GM23338 (cell line): ENCODE data around the gene IFNLR1. TPM values are rescaled to one million over a fixed set of nuclear protein-coding genes. Genes with fewer than 3 reads are reported as not detected.

ENCODE experiments used
- ATAC-seq: fragments of 200-7000 bp; cut with Tn5 transposase; 3 replicates; pipeline ENCODE4 v1.9.1; 2020
- DNase-seq: peaks from one replicate; pipeline ENCODE4 v3.0.0-alpha.2; 2015; ENCODE audit warnings: low spot score
- H2AFZ ChIP-seq: fragments of 200-600 bp; sonication (generic); 2 replicates; pipeline ENCODE4 v1.8.0; 2016; ENCODE audit warnings: antibody characterized with exemption, mild to moderate bottlenecking, moderate library complexity
- H3F3A ChIP-seq: fragments of 200-600 bp; sonication (generic); replicated peaks from 2 replicates; pipeline ENCODE4 v1.8.0; 2017; ENCODE audit warnings: antibody characterized with exemption, mixed run types, low read depth
- H3K27ac ChIP-seq: fragments of 200-600 bp; sonication (generic); 2 replicates; pipeline ENCODE4 v1.6.1; 2016; ENCODE audit warnings: low read depth
- H3K27me3 ChIP-seq: fragments of 200-600 bp; sonication (generic); 2 replicates; pipeline ENCODE4 v1.8.0; 2016; ENCODE audit warnings: mild to moderate bottlenecking, mixed run types, moderate library complexity; ENCODE audit not compliant: insufficient read depth
- H3K36me3 ChIP-seq: fragments of 200-600 bp; sonication (generic); 2 replicates; pipeline ENCODE4 v1.8.0; 2016; ENCODE audit warnings: mild to moderate bottlenecking; ENCODE audit not compliant: insufficient read depth
- H3K4me1 ChIP-seq: fragments of 200-600 bp; sonication (generic); 2 replicates; pipeline ENCODE4 v1.8.0; 2016; ENCODE audit warnings: mild to moderate bottlenecking, moderate library complexity; ENCODE audit not compliant: insufficient read depth
- H3K4me2 ChIP-seq: fragments of 200-600 bp; sonication (generic); 2 replicates; pipeline ENCODE4 v1.7.1; 2017; ENCODE audit warnings: mixed run types
- H3K4me3 ChIP-seq: fragments of 200-600 bp; sonication (generic); 2 replicates; pipeline ENCODE4 v1.6.1; 2016; ENCODE audit warnings: mixed run types
- H3K79me2 ChIP-seq: fragments of 200-600 bp; sonication (generic); replicated peaks from 2 replicates; pipeline ENCODE4 v1.8.0; 2017; ENCODE audit warnings: mild to moderate bottlenecking; ENCODE audit not compliant: insufficient read depth
- H3K9me2 ChIP-seq: fragments of 200-600 bp; sonication (generic); 2 replicates; pipeline ENCODE4 v1.8.0; 2017; ENCODE audit not compliant: insufficient read depth
- H4K20me1 ChIP-seq: fragments of 200-600 bp; sonication (generic); replicated peaks from 2 replicates; pipeline ENCODE4 v1.8.0; 2017; ENCODE audit warnings: mild to moderate bottlenecking; ENCODE audit not compliant: insufficient read depth
- H3K27ac Mint-ChIP-seq: 2 replicates; pipeline ENCODE4 v1.8.0; 2020; ENCODE audit warnings: inconsistent platforms, mild to moderate bottlenecking, moderate library complexity, mixed read lengths
- H3K27me3 Mint-ChIP-seq: 3 replicates; pipeline ENCODE4 v1.8.0; 2022; ENCODE audit warnings: low read depth, mild to moderate bottlenecking, moderate library complexity, mixed read lengths, inconsistent platforms; ENCODE audit not compliant: insufficient read depth, poor library complexity
- H3K36me3 Mint-ChIP-seq: 3 replicates; pipeline ENCODE4 v1.8.0; 2021; ENCODE audit warnings: low read depth, mild to moderate bottlenecking, inconsistent platforms, moderate library complexity, mixed read lengths
- H3K4me1 Mint-ChIP-seq: 3 replicates; pipeline ENCODE4 v1.8.0; 2020; ENCODE audit warnings: mild to moderate bottlenecking, inconsistent platforms, mixed read lengths
- H3K4me3 Mint-ChIP-seq: 3 replicates; pipeline ENCODE4 v1.8.0; 2021; ENCODE audit warnings: moderate library complexity, mild to moderate bottlenecking, inconsistent platforms, mixed read lengths
- H3K9me3 Mint-ChIP-seq: 3 replicates; pipeline ENCODE4 v1.8.0; 2020; ENCODE audit warnings: moderate library complexity, mild to moderate bottlenecking, inconsistent platforms, mixed read lengths
- EZH2 ChIP-seq: fragments of 200-600 bp; sonication (generic); IDR thresholded peaks from one replicate; pipeline ENCODE4 v1.8.0; 2017; ENCODE audit warnings: antibody characterized with exemption, mild to moderate bottlenecking, low read depth; ENCODE audit not compliant: unreplicated experiment
- EZH2phosphoT487 ChIP-seq: fragments of 200-600 bp; sonication (generic); IDR thresholded peaks from one replicate; pipeline ENCODE4 v1.8.1; 2018; ENCODE audit warnings: antibody characterized with exemption; ENCODE audit not compliant: unreplicated experiment
- JUNB ChIP-seq: IDR thresholded peaks from one replicate; pipeline ENCODE4 v1.6.1; 2016; ENCODE audit warnings: antibody characterized with exemption; ENCODE audit not compliant: unreplicated experiment
- NANOG ChIP-seq: IDR thresholded peaks from 2 replicates; pipeline ENCODE4 v1.6.1; 2016; ENCODE audit warnings: antibody characterized with exemption, borderline replicate concordance
- POLR2AphosphoS5 ChIP-seq: IDR thresholded peaks from 2 replicates; pipeline ENCODE4 v1.6.1; 2016; ENCODE audit warnings: antibody characterized with exemption, low read depth
- STAT1 ChIP-seq: IDR thresholded peaks from one replicate; pipeline ENCODE4 v1.6.1; 2016; ENCODE audit warnings: antibody characterized with exemption; ENCODE audit not compliant: unreplicated experiment
- ZNF114 ChIP-seq: fragments of 250-450 bp; sonication (Bioruptor Pico); IDR thresholded peaks from 2 replicates; pipeline ENCODE4 v1.5.0; 2020; ENCODE audit warnings: mild to moderate bottlenecking, moderate library complexity
- ZNF331 ChIP-seq: fragments of 250-450 bp; sonication (Bioruptor Pico); IDR thresholded peaks from 2 replicates; pipeline ENCODE4 v1.5.0; 2020; ENCODE audit warnings: low read depth, mild to moderate bottlenecking, moderate library complexity
- polyA plus RNA-seq: library from polyadenylated mRNA; unstranded; fragments of >200 nt; fragmentation: Nextera tagmentation; extraction: Ambion mirVana; gene quantifications from 2 replicates; pipeline ENCODE4 v1.2.1, GENCODE V29; 2016
- total RNA-seq: library from RNA; depleted of rRNA; stranded (reverse); fragments of >200 nt; shearing (Covaris generic); gene quantifications from 2 replicates; pipeline ENCODE4 v1.2.3, GENCODE V29; 2014
- TF ChIP-seq, protein P1 (sequence below), 2 experiments: fragments of 200-600 bp in 1 of 2; sonication (generic) in 1 of 2; conservative IDR thresholded peaks; 2 replicates each; pipeline versions ENCODE4 v1.5.1 to v1.6.1; 2016 to 2017; ENCODE audit warnings: antibody characterized with exemption in 2 of 2, low read depth in 2 of 2, mild to moderate bottlenecking in 2 of 2, moderate library complexity in 1 of 2
- TF ChIP-seq, protein P2 (sequence below): fragments of 250-450 bp; sonication (Bioruptor Pico); IDR thresholded peaks from 2 replicates; pipeline ENCODE4 v1.5.0; 2020; ENCODE audit warnings: mild to moderate bottlenecking, moderate library complexity
- TF ChIP-seq, protein P3 (sequence below): IDR thresholded peaks from 2 replicates; pipeline ENCODE4 v1.6.1; 2016; ENCODE audit warnings: antibody characterized with exemption
- TF ChIP-seq, protein P4 (sequence below): IDR thresholded peaks from one replicate; pipeline ENCODE4 v1.6.1; 2018; ENCODE audit warnings: antibody characterized with exemption; ENCODE audit not compliant: unreplicated experiment

The IFNLR1 gene
- total and polyA plus RNA-seq, 2 experiments from 2014 or later: 4.2 to 6.2 TPM

DNA sequence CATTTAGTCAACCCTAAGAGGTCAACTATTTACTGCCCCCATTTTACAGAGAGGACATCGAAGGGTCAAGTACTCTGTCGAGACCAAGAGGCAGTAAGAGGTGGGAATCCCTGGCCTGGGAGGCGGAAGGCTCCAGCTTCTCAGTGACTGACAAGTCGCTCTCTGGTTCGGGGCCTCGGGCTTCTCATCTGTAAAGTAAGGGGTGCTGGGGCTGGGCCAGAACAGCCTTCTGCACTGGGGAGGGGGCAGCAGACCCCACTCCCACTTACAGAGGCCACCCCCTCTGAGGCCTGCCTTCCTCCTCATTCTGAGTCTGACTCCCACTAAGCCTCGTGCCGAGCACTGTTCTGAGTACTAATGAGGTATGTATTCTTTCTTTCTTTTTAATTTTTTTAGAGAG, 17.0 kb upstream of the IFNLR1 start:
- TF ChIP-seq POLR2AphosphoS5 (no peak), EZH2 (no peak), EZH2phosphoT487 (no peak), ZNF331 (CRISPR knock-in tag) (no peak), STAT1 (no peak), NANOG (no peak), ZNF114 (CRISPR knock-in tag) (no peak), JUNB (no peak)
- TF ChIP-seq, protein P1, sequence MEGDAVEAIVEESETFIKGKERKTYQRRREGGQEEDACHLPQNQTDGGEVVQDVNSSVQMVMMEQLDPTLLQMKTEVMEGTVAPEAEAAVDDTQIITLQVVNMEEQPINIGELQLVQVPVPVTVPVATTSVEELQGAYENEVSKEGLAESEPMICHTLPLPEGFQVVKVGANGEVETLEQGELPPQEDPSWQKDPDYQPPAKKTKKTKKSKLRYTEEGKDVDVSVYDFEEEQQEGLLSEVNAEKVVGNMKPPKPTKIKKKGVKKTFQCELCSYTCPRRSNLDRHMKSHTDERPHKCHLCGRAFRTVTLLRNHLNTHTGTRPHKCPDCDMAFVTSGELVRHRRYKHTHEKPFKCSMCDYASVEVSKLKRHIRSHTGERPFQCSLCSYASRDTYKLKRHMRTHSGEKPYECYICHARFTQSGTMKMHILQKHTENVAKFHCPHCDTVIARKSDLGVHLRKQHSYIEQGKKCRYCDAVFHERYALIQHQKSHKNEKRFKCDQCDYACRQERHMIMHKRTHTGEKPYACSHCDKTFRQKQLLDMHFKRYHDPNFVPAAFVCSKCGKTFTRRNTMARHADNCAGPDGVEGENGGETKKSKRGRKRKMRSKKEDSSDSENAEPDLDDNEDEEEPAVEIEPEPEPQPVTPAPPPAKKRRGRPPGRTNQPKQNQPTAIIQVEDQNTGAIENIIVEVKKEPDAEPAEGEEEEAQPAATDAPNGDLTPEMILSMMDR (conservative IDR thresholded peaks at IDR 0.05; ENCODE audit: low read depth in 2 of 2): no peak
- TF ChIP-seq, protein P2, sequence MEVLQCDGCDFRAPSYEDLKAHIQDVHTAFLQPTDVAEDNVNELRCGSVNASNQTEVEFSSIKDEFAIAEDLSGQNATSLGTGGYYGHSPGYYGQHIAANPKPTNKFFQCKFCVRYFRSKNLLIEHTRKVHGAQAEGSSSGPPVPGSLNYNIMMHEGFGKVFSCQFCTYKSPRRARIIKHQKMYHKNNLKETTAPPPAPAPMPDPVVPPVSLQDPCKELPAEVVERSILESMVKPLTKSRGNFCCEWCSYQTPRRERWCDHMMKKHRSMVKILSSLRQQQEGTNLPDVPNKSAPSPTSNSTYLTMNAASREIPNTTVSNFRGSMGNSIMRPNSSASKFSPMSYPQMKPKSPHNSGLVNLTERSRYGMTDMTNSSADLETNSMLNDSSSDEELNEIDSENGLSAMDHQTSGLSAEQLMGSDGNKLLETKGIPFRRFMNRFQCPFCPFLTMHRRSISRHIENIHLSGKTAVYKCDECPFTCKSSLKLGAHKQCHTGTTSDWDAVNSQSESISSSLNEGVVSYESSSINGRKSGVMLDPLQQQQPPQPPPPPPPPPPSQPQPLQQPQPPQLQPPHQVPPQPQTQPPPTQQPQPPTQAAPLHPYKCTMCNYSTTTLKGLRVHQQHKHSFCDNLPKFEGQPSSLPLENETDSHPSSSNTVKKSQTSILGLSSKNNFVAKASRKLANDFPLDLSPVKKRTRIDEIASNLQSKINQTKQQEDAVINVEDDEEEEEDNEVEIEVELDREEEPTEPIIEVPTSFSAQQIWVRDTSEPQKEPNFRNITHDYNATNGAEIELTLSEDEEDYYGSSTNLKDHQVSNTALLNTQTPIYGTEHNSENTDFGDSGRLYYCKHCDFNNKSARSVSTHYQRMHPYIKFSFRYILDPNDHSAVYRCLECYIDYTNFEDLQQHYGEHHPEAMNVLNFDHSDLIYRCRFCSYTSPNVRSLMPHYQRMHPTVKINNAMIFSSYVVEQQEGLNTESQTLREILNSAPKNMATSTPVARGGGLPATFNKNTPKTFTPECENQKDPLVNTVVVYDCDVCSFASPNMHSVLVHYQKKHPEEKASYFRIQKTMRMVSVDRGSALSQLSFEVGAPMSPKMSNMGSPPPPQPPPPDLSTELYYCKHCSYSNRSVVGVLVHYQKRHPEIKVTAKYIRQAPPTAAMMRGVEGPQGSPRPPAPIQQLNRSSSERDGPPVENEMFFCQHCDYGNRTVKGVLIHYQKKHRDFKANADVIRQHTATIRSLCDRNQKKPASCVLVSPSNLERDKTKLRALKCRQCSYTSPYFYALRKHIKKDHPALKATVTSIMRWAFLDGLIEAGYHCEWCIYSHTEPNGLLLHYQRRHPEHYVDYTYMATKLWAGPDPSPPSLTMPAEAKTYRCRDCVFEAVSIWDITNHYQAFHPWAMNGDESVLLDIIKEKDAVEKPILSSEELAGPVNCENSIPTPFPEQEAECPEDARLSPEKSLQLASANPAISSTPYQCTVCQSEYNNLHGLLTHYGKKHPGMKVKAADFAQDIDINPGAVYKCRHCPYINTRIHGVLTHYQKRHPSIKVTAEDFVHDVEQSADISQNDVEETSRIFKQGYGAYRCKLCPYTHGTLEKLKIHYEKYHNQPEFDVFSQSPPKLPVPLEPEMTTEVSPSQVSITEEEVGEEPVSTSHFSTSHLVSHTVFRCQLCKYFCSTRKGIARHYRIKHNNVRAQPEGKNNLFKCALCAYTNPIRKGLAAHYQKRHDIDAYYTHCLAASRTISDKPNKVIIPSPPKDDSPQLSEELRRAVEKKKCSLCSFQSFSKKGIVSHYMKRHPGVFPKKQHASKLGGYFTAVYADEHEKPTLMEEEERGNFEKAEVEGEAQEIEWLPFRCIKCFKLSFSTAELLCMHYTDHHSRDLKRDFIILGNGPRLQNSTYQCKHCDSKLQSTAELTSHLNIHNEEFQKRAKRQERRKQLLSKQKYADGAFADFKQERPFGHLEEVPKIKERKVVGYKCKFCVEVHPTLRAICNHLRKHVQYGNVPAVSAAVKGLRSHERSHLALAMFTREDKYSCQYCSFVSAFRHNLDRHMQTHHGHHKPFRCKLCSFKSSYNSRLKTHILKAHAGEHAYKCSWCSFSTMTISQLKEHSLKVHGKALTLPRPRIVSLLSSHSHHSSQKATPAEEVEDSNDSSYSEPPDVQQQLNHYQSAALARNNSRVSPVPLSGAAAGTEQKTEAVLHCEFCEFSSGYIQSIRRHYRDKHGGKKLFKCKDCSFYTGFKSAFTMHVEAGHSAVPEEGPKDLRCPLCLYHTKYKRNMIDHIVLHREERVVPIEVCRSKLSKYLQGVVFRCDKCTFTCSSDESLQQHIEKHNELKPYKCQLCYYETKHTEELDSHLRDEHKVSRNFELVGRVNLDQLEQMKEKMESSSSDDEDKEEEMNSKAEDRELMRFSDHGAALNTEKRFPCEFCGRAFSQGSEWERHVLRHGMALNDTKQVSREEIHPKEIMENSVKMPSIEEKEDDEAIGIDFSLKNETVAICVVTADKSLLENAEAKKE (CRISPR knock-in tag): no peak
- TF ChIP-seq, protein P3, sequence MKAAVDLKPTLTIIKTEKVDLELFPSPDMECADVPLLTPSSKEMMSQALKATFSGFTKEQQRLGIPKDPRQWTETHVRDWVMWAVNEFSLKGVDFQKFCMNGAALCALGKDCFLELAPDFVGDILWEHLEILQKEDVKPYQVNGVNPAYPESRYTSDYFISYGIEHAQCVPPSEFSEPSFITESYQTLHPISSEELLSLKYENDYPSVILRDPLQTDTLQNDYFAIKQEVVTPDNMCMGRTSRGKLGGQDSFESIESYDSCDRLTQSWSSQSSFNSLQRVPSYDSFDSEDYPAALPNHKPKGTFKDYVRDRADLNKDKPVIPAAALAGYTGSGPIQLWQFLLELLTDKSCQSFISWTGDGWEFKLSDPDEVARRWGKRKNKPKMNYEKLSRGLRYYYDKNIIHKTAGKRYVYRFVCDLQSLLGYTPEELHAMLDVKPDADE: no peak
- TF ChIP-seq, protein P4, sequence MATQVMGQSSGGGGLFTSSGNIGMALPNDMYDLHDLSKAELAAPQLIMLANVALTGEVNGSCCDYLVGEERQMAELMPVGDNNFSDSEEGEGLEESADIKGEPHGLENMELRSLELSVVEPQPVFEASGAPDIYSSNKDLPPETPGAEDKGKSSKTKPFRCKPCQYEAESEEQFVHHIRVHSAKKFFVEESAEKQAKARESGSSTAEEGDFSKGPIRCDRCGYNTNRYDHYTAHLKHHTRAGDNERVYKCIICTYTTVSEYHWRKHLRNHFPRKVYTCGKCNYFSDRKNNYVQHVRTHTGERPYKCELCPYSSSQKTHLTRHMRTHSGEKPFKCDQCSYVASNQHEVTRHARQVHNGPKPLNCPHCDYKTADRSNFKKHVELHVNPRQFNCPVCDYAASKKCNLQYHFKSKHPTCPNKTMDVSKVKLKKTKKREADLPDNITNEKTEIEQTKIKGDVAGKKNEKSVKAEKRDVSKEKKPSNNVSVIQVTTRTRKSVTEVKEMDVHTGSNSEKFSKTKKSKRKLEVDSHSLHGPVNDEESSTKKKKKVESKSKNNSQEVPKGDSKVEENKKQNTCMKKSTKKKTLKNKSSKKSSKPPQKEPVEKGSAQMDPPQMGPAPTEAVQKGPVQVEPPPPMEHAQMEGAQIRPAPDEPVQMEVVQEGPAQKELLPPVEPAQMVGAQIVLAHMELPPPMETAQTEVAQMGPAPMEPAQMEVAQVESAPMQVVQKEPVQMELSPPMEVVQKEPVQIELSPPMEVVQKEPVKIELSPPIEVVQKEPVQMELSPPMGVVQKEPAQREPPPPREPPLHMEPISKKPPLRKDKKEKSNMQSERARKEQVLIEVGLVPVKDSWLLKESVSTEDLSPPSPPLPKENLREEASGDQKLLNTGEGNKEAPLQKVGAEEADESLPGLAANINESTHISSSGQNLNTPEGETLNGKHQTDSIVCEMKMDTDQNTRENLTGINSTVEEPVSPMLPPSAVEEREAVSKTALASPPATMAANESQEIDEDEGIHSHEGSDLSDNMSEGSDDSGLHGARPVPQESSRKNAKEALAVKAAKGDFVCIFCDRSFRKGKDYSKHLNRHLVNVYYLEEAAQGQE: no peak
- Mint-ChIP-seq H3K27ac (no peak overlapping the region), H3K4me3 (no peak overlapping the region), H3K27me3 (no peaks in the 10 kb centered on the region), H3K36me3 (no peaks in the 10 kb centered on the region), H3K4me1 (peaks cover 9% of the 10 kb centered on the region), H3K9me3 (no peaks in the 10 kb centered on the region)
- no peak overlapping the region for H3K4me3 ChIP-seq
- H4K20me1 ChIP-seq: no peaks in the 10 kb centered on the region
- DNase-seq: no peak
- H3K9me2 ChIP-seq: no peaks in the 10 kb centered on the region
- no peak overlapping the region for H3K27ac ChIP-seq
- no peaks in the 10 kb centered on the region for H3K36me3 ChIP-seq
- no peak overlapping the region for H2AFZ ChIP-seq
- H3F3A ChIP-seq: no peaks in the 10 kb centered on the region
- H3K27me3 ChIP-seq: no peaks in the 10 kb centered on the region
- no peak for ATAC-seq
- no peaks in the 10 kb centered on the region for H3K4me1 ChIP-seq
- H3K79me2 ChIP-seq: no peaks in the 10 kb centered on the region
- H3K4me2 ChIP-seq: no peak overlapping the region
